ENCODE measurements around the gene KIAA0040.

The KIAA0040 gene

DNA sequence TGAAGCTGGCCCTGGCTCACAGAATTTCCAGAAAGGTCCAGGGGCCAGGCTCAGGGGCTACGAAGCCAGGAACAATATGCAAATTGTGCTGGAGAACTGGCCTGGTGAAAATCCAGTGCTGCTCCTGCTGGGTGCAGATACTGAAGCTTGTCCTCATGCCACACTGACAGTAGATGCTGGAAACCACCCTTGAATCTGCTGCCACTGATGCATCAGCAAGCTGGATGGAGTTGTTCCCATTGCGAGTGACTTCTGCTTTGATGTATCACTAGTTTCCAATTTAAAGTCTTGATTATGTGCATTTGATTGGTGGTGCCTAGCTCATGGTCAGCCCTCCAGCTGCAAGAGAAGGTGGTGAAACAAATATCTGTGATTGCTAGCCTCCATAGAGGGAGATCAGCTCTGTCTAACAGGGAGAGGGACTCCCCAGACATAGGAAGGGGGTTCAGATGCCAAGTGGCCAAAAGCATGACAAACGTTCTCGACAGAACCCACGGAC, 11.0 kb upstream of the KIAA0040 start:
- Histone ChIP-seq H3K27me3 (ENCODE audit: control insufficient read depth, insufficient read depth, low read length, poor library complexity, severe bottlenecking) (no peaks in the 10 kb centered on the region), H3K27ac (ENCODE audit: insufficient read depth, low read depth, low read length, poor library complexity, severe bottlenecking) (no peak overlapping the region)
- 92% methylated on average over 5 of the region's 5 CpGs for WGBS, 2 experiments

DNA sequence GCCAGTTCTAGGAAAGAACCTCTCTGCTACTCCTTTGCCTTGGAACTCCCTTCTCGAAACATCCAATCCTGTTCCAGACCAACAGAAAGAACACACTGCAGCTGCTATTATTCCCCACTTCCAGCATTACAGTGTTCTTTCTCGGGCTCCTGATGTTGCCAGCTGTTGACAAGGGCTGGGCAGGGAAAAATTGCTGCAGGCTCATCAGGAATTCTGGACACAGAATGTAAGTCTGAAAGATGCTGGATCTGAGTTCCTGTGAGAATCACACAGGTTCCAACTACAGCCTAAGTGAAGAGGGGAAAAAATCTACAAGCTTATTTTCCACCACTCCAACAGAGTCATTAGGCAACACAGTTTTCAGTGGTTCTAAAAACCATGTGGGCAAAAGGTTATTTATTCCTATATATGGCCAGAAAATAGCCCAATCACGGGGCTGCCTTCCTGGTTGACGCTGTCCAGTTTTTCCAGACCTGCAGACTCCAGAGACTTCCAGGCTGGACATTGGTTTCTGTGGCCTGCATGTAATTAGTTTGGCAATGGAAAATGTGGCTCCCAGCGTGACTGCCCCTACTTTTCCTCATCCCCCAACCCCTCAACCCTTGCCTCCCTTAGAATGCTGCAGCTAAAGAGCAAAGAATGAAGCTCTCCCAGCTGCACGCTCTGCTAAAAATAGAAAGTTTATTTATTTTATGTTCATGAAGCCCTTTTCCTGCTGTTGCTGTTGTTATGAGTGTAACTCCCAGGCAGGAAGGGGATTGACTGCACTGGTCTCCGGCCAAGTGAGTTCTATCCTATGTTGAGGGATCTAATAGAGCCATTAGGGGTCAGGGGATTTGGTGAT, 8.3 kb upstream of the KIAA0040 start:
- Histone ChIP-seq H3K27ac (ENCODE audit: insufficient read depth, low read depth, low read length, poor library complexity, severe bottlenecking) (no peak overlapping the region), H3K36me3 (ENCODE audit: control insufficient read depth, insufficient read depth, low read length) (no peaks in the 10 kb centered on the region), H3K27me3 (ENCODE audit: control insufficient read depth, insufficient read depth, low read length, poor library complexity, severe bottlenecking) (no peaks in the 10 kb centered on the region), H3K4me1 (ENCODE audit: control insufficient read depth, insufficient read depth, low read length) (no peaks in the 10 kb centered on the region), H3K9me3 (ENCODE audit: control insufficient read depth, low read length) (no peaks in the 10 kb centered on the region), H3K4me3 (ENCODE audit: insufficient read depth, low read depth, low read length) (no peak overlapping the region)
- 81% methylated on average over 6 to 7 of the region's 7 CpGs for WGBS, 2 experiments

More for the DNA sequence above, 11.0 kb upstream of the KIAA0040 start:
- Histone ChIP-seq H3K36me3 (ENCODE audit: control insufficient read depth, insufficient read depth, low read length) (no peaks in the 10 kb centered on the region), H3K4me3 (ENCODE audit: insufficient read depth, low read depth, low read length) (no peak overlapping the region), H3K4me1 (ENCODE audit: control insufficient read depth, insufficient read depth, low read length) (no peaks in the 10 kb centered on the region), H3K9me3 (ENCODE audit: control insufficient read depth, low read length) (no peaks in the 10 kb centered on the region)

DNA sequence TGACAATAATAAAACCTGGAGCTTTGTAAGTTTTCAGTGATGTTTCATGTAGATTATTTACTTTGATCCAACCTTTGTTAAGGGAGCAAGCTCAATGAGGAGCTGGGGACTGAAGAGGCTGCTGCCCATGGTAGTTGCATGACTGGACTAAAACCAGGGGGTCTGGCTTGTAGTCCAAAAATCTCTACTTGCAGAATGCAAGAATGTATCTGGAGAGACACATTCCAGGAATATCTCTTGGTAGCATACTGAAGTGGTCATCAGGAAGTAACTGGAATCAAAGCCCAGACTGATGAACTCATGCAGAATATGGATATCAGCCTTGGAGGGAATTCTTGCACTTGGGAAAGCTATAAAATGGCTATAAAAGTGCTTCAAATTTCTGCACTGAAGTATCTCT, 5.8 kb upstream of the KIAA0040 start:
- H3K27ac ChIP-seq (ENCODE audit: insufficient read depth, low read depth, low read length, poor library complexity, severe bottlenecking), result no peak overlapping the region
- peaks cover 6% of the 10 kb centered on the region for H3K27me3 ChIP-seq (ENCODE audit: control insufficient read depth, insufficient read depth, low read length, poor library complexity, severe bottlenecking)
- no peaks in the 10 kb centered on the region for H3K4me1 ChIP-seq (ENCODE audit: control insufficient read depth, insufficient read depth, low read length)
- H3K36me3 ChIP-seq (ENCODE audit: control insufficient read depth, insufficient read depth, low read length), result no peaks in the 10 kb centered on the region
- no peak overlapping the region for H3K4me3 ChIP-seq (ENCODE audit: insufficient read depth, low read depth, low read length)
- H3K9me3 ChIP-seq (ENCODE audit: control insufficient read depth, low read length), result no peaks in the 10 kb centered on the region

DNA sequence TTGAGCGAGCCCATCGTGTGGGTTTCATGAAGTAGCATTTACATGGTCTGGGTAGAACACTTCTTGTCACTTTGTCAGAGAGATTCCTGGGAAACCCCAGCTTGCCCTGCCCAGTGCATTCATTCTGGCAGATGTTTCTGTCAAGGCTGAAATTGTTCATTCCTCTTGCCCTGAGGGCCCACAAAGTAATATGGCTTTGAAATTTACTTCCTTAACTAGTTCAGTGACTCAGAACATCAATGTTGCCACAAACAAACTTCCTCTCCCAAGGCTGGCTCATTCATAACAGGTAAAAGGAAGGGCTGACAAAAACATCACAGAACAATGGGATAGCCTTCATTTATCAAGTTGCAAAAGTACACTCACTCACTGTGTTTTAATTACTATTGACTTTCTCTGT, 5.0 kb upstream of the KIAA0040 start:
- Histone ChIP-seq H3K4me1 (ENCODE audit: control insufficient read depth, insufficient read depth, low read length) (peaks cover under 1% of the 10 kb centered on the region), H3K36me3 (ENCODE audit: control insufficient read depth, insufficient read depth, low read length) (no peaks in the 10 kb centered on the region), H3K27me3 (ENCODE audit: control insufficient read depth, insufficient read depth, low read length, poor library complexity, severe bottlenecking) (peaks cover 14% of the 10 kb centered on the region), H3K4me3 (ENCODE audit: insufficient read depth, low read depth, low read length) (no peak overlapping the region), H3K27ac (ENCODE audit: insufficient read depth, low read depth, low read length, poor library complexity, severe bottlenecking) (no peak overlapping the region), H3K9me3 (ENCODE audit: control insufficient read depth, low read length) (no peaks in the 10 kb centered on the region)
- 75 to 78% methylated on average over 2 of the region's 2 CpGs for whole genome bisulfite sequencing, 2 experiments

DNA sequence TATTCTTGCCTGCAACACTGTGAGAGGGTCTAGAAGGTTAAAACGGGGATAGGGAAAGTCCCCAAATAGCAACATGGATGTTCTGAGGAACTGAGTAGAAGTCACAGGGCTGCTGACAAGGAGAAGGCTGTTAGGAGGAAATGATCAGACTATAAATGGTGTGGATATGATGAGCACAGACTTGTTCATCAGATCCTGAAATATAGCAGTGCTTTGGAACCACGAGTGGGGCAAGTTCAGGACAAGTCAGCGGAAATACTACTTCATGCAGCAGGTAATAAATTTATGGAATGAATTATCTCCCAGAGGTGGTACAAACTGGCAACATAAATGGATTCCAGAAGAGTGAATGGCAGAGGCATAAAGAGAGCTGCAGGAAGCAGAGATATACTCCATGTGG, 3.2 kb upstream of the KIAA0040 start:
- WGBS, 2 experiments, result 91 to 95% methylated on average over 3 of the region's 3 CpGs
- H3K4me1 ChIP-seq (ENCODE audit: control insufficient read depth, insufficient read depth, low read length), result peaks cover 6% of the 10 kb centered on the region
- peaks cover 31% of the 10 kb centered on the region for H3K27me3 ChIP-seq (ENCODE audit: control insufficient read depth, insufficient read depth, low read length, poor library complexity, severe bottlenecking)

DNA sequence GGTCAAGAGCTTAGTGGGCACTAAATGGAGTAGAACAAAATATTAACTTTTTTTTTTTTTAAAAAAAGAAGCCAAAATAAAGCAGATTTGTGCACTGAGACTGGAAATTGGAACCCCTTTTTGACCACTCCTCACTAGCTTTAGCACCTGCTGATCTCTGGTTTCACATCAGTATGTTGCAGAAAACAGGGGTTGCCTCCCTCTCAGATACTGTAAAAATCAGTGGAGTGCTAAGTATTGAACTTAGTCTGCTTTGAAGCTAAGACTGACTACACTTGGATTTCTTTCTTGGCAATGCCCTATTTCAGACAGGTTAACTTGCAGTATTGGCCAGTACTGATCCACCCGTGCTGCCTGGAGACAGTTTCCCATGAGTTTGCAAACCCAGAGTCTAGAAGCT, 2.7 kb upstream of the KIAA0040 start:
- H3K4me3 ChIP-seq (ENCODE audit: insufficient read depth, low read depth, low read length), result no peak overlapping the region
- H3K36me3 ChIP-seq (ENCODE audit: control insufficient read depth, insufficient read depth, low read length), result no peaks in the 10 kb centered on the region
- 0% methylated on average over 1 of the region's 1 CpG for WGBS, 2 experiments
- H3K4me1 ChIP-seq (ENCODE audit: control insufficient read depth, insufficient read depth, low read length), result peaks cover 6% of the 10 kb centered on the region
- peaks cover 36% of the 10 kb centered on the region for H3K27me3 ChIP-seq (ENCODE audit: control insufficient read depth, insufficient read depth, low read length, poor library complexity, severe bottlenecking)
- H3K27ac ChIP-seq (ENCODE audit: insufficient read depth, low read depth, low read length, poor library complexity, severe bottlenecking), result no peak overlapping the region
- H3K9me3 ChIP-seq (ENCODE audit: control insufficient read depth, low read length), result no peaks in the 10 kb centered on the region

More for the DNA sequence above, 3.2 kb upstream of the KIAA0040 start:
- no peaks in the 10 kb centered on the region for H3K9me3 ChIP-seq (ENCODE audit: control insufficient read depth, low read length)
- no peaks in the 10 kb centered on the region for H3K36me3 ChIP-seq (ENCODE audit: control insufficient read depth, insufficient read depth, low read length)
- H3K4me3 ChIP-seq (ENCODE audit: insufficient read depth, low read depth, low read length), result no peak overlapping the region
- H3K27ac ChIP-seq (ENCODE audit: insufficient read depth, low read depth, low read length, poor library complexity, severe bottlenecking), result no peak overlapping the region

DNA sequence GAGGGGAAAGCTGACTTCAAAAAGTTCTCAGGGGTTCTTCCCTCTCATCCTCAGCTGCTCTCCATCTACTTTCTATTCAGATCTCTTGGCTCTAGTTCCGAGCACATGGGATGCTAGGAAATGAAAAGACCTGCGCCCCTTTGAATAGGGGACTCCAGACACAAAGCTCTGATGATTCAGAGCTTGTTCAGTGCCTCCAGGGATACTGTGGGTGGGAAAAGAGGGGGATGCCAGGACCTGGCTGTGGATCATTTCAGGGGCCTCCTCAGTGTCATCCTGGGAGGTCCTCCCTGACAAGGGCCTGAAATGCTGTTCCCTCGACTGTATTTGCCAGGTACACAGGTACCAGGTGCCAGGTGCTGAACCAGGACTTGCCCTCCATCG, 943 bp upstream of the KIAA0040 start:
- peaks cover 38% of the 10 kb centered on the region for H3K27me3 ChIP-seq (ENCODE audit: control insufficient read depth, insufficient read depth, low read length, poor library complexity, severe bottlenecking)
- H3K27ac ChIP-seq (ENCODE audit: insufficient read depth, low read depth, low read length, poor library complexity, severe bottlenecking), result no peak overlapping the region
- H3K4me1 ChIP-seq (ENCODE audit: control insufficient read depth, insufficient read depth, low read length), result peaks cover 6% of the 10 kb centered on the region
- H3K9me3 ChIP-seq (ENCODE audit: control insufficient read depth, low read length), result no peaks in the 10 kb centered on the region
- H3K4me3 ChIP-seq (ENCODE audit: insufficient read depth, low read depth, low read length), result peak overlapping the region; percentile 40
- WGBS, 2 experiments, result 63 to 65% methylated on average over 4 of the region's 4 CpGs
- H3K36me3 ChIP-seq (ENCODE audit: control insufficient read depth, insufficient read depth, low read length), result no peaks in the 10 kb centered on the region

DNA sequence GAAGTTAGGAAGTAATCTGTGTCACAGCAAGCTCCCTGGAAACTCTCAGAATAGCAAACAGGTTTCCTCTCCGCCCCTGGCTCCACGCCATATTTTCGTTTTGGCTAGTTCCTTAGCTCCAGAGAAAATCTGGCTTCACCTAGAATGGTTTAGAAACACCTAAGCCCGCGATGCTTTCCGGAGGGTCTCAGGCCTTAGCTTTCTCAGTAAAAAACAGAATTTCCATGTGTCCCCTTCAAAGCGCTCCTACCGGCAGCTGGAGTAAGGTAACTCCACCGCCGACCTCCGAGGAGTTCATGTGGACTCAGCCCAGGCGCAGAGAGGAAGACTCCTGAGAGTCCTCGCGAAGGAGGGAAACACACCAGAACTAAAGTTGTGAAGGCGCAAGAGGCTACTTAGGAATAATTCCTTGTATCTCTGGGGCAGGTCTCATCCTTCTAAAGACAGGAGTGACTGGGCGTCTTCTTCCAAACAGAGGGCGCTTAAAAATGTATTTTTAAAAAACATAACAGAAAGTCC, 406 bp downstream of the KIAA0040 start:
- H3K27me3 ChIP-seq (ENCODE audit: control insufficient read depth, insufficient read depth, low read length, poor library complexity, severe bottlenecking), result peaks cover 38% of the 10 kb centered on the region
- peaks cover 6% of the 10 kb centered on the region for H3K4me1 ChIP-seq (ENCODE audit: control insufficient read depth, insufficient read depth, low read length)
- no peaks in the 10 kb centered on the region for H3K36me3 ChIP-seq (ENCODE audit: control insufficient read depth, insufficient read depth, low read length)
- H3K27ac ChIP-seq (ENCODE audit: insufficient read depth, low read depth, low read length, poor library complexity, severe bottlenecking), result no peak overlapping the region
- WGBS, 2 experiments, result 6% methylated on average over 17 of the region's 17 CpGs
- peak overlapping the region; percentile 40 for H3K4me3 ChIP-seq (ENCODE audit: insufficient read depth, low read depth, low read length)
- H3K9me3 ChIP-seq (ENCODE audit: control insufficient read depth, low read length), result no peaks in the 10 kb centered on the region

DNA sequence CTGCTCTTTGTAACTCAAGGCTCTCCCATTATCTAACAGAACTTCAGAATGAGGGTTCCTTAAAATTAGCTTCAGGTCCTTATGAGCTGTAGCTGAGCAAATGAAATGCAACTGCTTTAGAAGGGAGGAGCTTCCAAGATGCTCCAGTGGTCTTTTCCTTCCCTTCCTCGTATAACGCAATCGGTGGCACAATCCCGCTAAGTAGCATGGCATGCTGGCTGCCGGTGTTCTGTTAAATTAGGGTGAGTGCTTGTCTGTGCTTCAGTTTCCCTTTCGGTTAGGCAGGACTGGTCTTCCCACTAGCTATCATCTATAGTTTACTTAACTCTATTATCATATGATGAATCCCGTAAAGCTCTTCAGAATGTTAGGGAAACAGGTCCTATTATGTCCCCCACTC, 917 bp downstream of the KIAA0040 start:
- Histone ChIP-seq H3K27ac (ENCODE audit: insufficient read depth, low read depth, low read length, poor library complexity, severe bottlenecking) (no peak overlapping the region), H3K4me3 (ENCODE audit: insufficient read depth, low read depth, low read length) (no peak overlapping the region), H3K27me3 (ENCODE audit: control insufficient read depth, insufficient read depth, low read length, poor library complexity, severe bottlenecking) (peaks cover 38% of the 10 kb centered on the region), H3K36me3 (ENCODE audit: control insufficient read depth, insufficient read depth, low read length) (no peaks in the 10 kb centered on the region), H3K9me3 (ENCODE audit: control insufficient read depth, low read length) (no peaks in the 10 kb centered on the region), H3K4me1 (ENCODE audit: control insufficient read depth, insufficient read depth, low read length) (peaks cover 6% of the 10 kb centered on the region)
- WGBS, 2 experiments, result 51 to 61% methylated on average over 5 to 7 of the region's 7 CpGs

DNA sequence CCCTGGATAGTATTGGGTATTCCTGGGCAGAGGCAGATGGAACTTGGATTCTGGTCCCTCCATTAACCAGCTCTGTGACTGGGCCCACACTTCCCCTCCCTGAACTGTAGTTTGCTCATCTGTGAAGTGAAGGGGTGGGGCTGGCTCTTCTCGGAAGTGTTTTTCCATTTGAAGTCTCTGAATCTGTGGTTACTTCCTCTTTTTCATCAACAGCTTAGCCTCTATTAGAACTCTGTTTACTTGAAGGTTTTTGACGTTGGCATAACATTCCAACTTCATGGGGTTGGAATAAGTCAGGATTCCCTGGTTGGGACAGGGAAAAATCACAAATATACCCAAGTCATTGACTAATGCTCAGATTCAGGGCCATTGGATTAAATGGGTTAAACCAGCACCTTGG, 3.6 kb downstream of the KIAA0040 start:
- H3K9me3 ChIP-seq (ENCODE audit: control insufficient read depth, low read length), result no peaks in the 10 kb centered on the region
- H3K4me3 ChIP-seq (ENCODE audit: insufficient read depth, low read depth, low read length), result no peak overlapping the region
- H3K27ac ChIP-seq (ENCODE audit: insufficient read depth, low read depth, low read length, poor library complexity, severe bottlenecking), result no peak overlapping the region
- H3K27me3 ChIP-seq (ENCODE audit: control insufficient read depth, insufficient read depth, low read length, poor library complexity, severe bottlenecking), result peaks cover 38% of the 10 kb centered on the region
- 71 to 85% methylated on average over 1 to 2 of the region's 2 CpGs for WGBS, 2 experiments
- H3K4me1 ChIP-seq (ENCODE audit: control insufficient read depth, insufficient read depth, low read length), result peaks cover 6% of the 10 kb centered on the region
- H3K36me3 ChIP-seq (ENCODE audit: control insufficient read depth, insufficient read depth, low read length), result no peaks in the 10 kb centered on the region

Measured in ectodermal cell (in vitro differentiated cells).